Smooth muscle cell (in vitro differentiated cells): ENCODE data around the gene MEDAG. TPM values are rescaled to one million over a fixed set of nuclear protein-coding genes. Genes with fewer than 3 reads are reported as not detected.
A peak's percentile ranks its signal among the peaks of the same experiment; 100 is the strongest.

Experiments
- DNase-seq: peaks from one replicate; lab custom pipeline; 2025; ENCODE audit not compliant: unreplicated experiment; lab: John Stamatoyannopoulos, UW
- H2AFZ ChIP-seq: fragments of 200-600 bp; sonication (generic); 2 replicates; pipeline ENCODE4 v1.6.0; 2016; ENCODE audit warnings: antibody characterized with exemption, low read depth, mild to moderate bottlenecking
- H3F3A ChIP-seq: fragments of 200-600 bp; sonication (generic); 2 replicates; pipeline ENCODE4 v1.6.0; 2017; ENCODE audit warnings: antibody characterized with exemption, low read depth
- H3K27ac ChIP-seq: fragments of 200-600 bp; sonication (generic); 2 replicates; pipeline ENCODE4 v1.5.1; 2016; ENCODE audit warnings: low read depth, mild to moderate bottlenecking
- H3K27me3 ChIP-seq: fragments of 200-600 bp; sonication (generic); 2 replicates; pipeline ENCODE4 v1.6.1; 2016; ENCODE audit warnings: low read depth, mild to moderate bottlenecking
- H3K36me3 ChIP-seq: fragments of 200-600 bp; sonication (generic); 2 replicates; pipeline ENCODE4 v1.5.1; 2016; ENCODE audit warnings: low read depth
- H3K4me1 ChIP-seq: fragments of 200-600 bp; sonication (generic); 2 replicates; pipeline ENCODE4 v1.5.1; 2016; ENCODE audit warnings: low read depth
- H3K4me2 ChIP-seq: fragments of 200-600 bp; sonication (generic); 2 replicates; pipeline ENCODE4 v1.6.0; 2016; ENCODE audit warnings: mild to moderate bottlenecking
- H3K4me3 ChIP-seq: fragments of 200-600 bp; sonication (generic); 2 replicates; pipeline ENCODE4 v1.5.1; 2016; ENCODE audit warnings: mild to moderate bottlenecking
- H3K79me2 ChIP-seq: fragments of 200-600 bp; sonication (generic); 2 replicates; pipeline ENCODE4 v1.6.0; 2016; ENCODE audit warnings: low read depth, mild to moderate bottlenecking
- H3K9ac ChIP-seq: fragments of 200-600 bp; sonication (generic); 2 replicates; pipeline ENCODE4 v1.6.0; 2016; ENCODE audit warnings: low read depth
- H3K9me3 ChIP-seq: fragments of 200-600 bp; sonication (generic); replicated peaks from 2 replicates; pipeline ENCODE4 v1.5.1; 2016; ENCODE audit warnings: low read depth
- H4K20me1 ChIP-seq: fragments of 200-600 bp; sonication (generic); 2 replicates; pipeline ENCODE4 v1.6.0; 2016; ENCODE audit warnings: low read depth
- CTCF ChIP-seq: fragments of 200-600 bp; sonication (generic); IDR thresholded peaks from 2 replicates; pipeline ENCODE4 v1.5.1; 2017; ENCODE audit warnings: borderline replicate concordance, mild to moderate bottlenecking, antibody characterized with exemption; ENCODE audit not compliant: insufficient read depth, poor library complexity, severe bottlenecking
- WGBS: methylation state at CpG from one replicate; pipeline ENCODE4 v1.1.7; 2016; ENCODE audit warnings: low lambda C conversion rate; 5-methylcytosine and 5-hydroxymethylcytosine counted together
- polyA plus RNA-seq: library from polyadenylated mRNA; unstranded; fragments of >200 nt; fragmentation: Nextera tagmentation; extraction: Ambion mirVana; gene quantifications from 2 replicates; pipeline ENCODE4 v1.2.1, GENCODE V29; 2016
- total RNA-seq: library from RNA; depleted of rRNA; stranded (reverse); fragments of >200 nt; gene quantifications from 2 replicates; pipeline ENCODE4 v1.2.3, GENCODE V29; 2014

Gene MEDAG
- total and polyA plus RNA-seq, 2 experiments from 2014 or later: not detected

GRCh38 chr13:30933354-30933670 lies 27.2 kb downstream of the MEDAG start:
- DNase-seq: no peak
- 97% methylated on average over 3 of the region's 3 CpGs for WGBS
- no peak overlapping the region for H3K27ac ChIP-seq
- H3F3A ChIP-seq: no peaks in the 10 kb centered on the region
- H3K79me2 ChIP-seq: no peaks in the 10 kb centered on the region
- no peaks in the 10 kb centered on the region for H3K9me3 ChIP-seq
- no peak overlapping the region for H3K4me3 ChIP-seq
- peak overlapping the region; percentile 82 for H3K4me2 ChIP-seq
- H3K27me3 ChIP-seq: no peaks in the 10 kb centered on the region
- TF ChIP-seq CTCF: no peak
- peaks cover 13% of the 10 kb centered on the region for H3K4me1 ChIP-seq
- H4K20me1 ChIP-seq: no peaks in the 10 kb centered on the region
- no peak overlapping the region for H3K9ac ChIP-seq
- no peaks in the 10 kb centered on the region for H3K36me3 ChIP-seq
- peak overlapping the region; percentile 76 for H2AFZ ChIP-seq

GRCh38 chr13:30934381-30934780 lies 28.3 kb downstream of the MEDAG start:
- no peak overlapping the region for H3K4me3 ChIP-seq
- no peaks in the 10 kb centered on the region for H3K36me3 ChIP-seq
- no peak overlapping the region for H3K27ac ChIP-seq
- peak; percentile 13 for TF ChIP-seq CTCF
- no peaks in the 10 kb centered on the region for H3K79me2 ChIP-seq
- H2AFZ ChIP-seq: no peak overlapping the region
- H3K4me2 ChIP-seq: no peak overlapping the region
- H4K20me1 ChIP-seq: no peaks in the 10 kb centered on the region
- peaks cover 13% of the 10 kb centered on the region for H3K4me1 ChIP-seq
- H3K9ac ChIP-seq: no peak overlapping the region
- DNase-seq: no peak
- no peaks in the 10 kb centered on the region for H3K27me3 ChIP-seq
- H3F3A ChIP-seq: no peaks in the 10 kb centered on the region
- no peaks in the 10 kb centered on the region for H3K9me3 ChIP-seq
- WGBS: 72% methylated on average over 6 of the region's 6 CpGs

- TF ChIP-seq CTCF: no peak
- no peaks in the 10 kb centered on the region for H4K20me1 ChIP-seq
- H3K4me2 ChIP-seq: no peak overlapping the region
- H3K4me1 ChIP-seq: peaks cover 13% of the 10 kb centered on the region
- 94% methylated on average over 3 of the region's 3 CpGs for WGBS
- H3K27me3 ChIP-seq: no peaks in the 10 kb centered on the region
- H2AFZ ChIP-seq: no peak overlapping the region
- H3K27ac ChIP-seq: no peak overlapping the region
- no peak overlapping the region for H3K4me3 ChIP-seq
- no peaks in the 10 kb centered on the region for H3K36me3 ChIP-seq
- H3F3A ChIP-seq: no peaks in the 10 kb centered on the region
- no peak for DNase-seq
- no peaks in the 10 kb centered on the region for H3K79me2 ChIP-seq
- H3K9me3 ChIP-seq: no peaks in the 10 kb centered on the region
- no peak overlapping the region for H3K9ac ChIP-seq
These were observed 28.7 kb downstream of the MEDAG start for GRCh38 chr13:30934803-30935202.

GRCh38 chr13:30936971-30937370 lies 30.9 kb downstream of the MEDAG start:
- H3K9ac ChIP-seq: no peak overlapping the region
- H3K36me3 ChIP-seq: no peaks in the 10 kb centered on the region
- no peak overlapping the region for H3K4me3 ChIP-seq
- no peak overlapping the region for H3K4me2 ChIP-seq
- H3K9me3 ChIP-seq: no peaks in the 10 kb centered on the region
- TF ChIP-seq CTCF: no peak
- H3K79me2 ChIP-seq: no peaks in the 10 kb centered on the region
- H2AFZ ChIP-seq: no peak overlapping the region
- DNase-seq: no peak
- H4K20me1 ChIP-seq: no peaks in the 10 kb centered on the region
- no peaks in the 10 kb centered on the region for H3K27me3 ChIP-seq
- 92% methylated on average over 4 of the region's 4 CpGs for WGBS
- no peak overlapping the region for H3K27ac ChIP-seq
- peaks cover 13% of the 10 kb centered on the region for H3K4me1 ChIP-seq
- H3F3A ChIP-seq: no peaks in the 10 kb centered on the region
